Esophagus muscularis mucosa (tissue), 4 donors: ENCODE results near the gene PACSIN1.

Experiments
- EP300 ChIP-seq: sonication (generic); formaldehyde crosslinking; IDR thresholded peaks from one replicate; pipeline ENCODE4 v1.6.1; 2017; ENCODE audit warnings: antibody characterized with exemption
- POLR2A ChIP-seq: fragments of 450-650 bp; IDR thresholded peaks from one replicate; pipeline ENCODE4 v1.6.1; 2017; ENCODE audit warnings: antibody characterized with exemption, moderate library complexity, mild to moderate bottlenecking, low read depth
- POLR2AphosphoS5 ChIP-seq, 2 donors: sonication (generic); formaldehyde crosslinking; IDR thresholded peaks; one replicate each; pipeline ENCODE4 v1.6.1; 2017; ENCODE audit warnings: antibody characterized with exemption in 2 of 2
- TF ChIP-seq, protein P1 (sequence below), 3 experiments: fragments of 200-600 bp in 2 of 3; fragments of 450-650 bp in 1 of 3; sonication (generic) in 2 of 3; IDR thresholded peaks; one replicate each; pipeline ENCODE4 v1.5.1; 2017 to 2019; ENCODE audit warnings: antibody characterized with exemption in 3 of 3, mild to moderate bottlenecking in 2 of 3, moderate library complexity in 1 of 3

DNA sequence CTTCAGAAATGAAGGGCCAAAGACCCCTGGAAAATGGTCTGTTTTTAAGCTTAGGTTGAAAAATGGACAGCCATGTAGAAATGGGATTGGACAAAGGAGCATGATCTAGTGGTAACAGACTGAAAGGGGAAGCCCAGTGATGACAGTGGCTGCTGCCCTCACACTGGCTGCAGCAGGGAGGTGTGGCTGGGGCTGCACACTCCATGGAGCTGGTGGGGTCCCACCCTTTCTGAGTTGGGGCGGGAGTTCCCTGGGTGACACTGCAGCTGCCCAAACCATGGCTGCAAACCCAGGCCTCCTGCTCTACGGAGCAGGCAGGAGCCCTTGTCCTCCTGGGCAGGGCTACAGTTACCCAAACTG, 8.5 kb upstream of the PACSIN1 start:
- no peak for TF ChIP-seq POLR2A
- TF ChIP-seq, protein P1, sequence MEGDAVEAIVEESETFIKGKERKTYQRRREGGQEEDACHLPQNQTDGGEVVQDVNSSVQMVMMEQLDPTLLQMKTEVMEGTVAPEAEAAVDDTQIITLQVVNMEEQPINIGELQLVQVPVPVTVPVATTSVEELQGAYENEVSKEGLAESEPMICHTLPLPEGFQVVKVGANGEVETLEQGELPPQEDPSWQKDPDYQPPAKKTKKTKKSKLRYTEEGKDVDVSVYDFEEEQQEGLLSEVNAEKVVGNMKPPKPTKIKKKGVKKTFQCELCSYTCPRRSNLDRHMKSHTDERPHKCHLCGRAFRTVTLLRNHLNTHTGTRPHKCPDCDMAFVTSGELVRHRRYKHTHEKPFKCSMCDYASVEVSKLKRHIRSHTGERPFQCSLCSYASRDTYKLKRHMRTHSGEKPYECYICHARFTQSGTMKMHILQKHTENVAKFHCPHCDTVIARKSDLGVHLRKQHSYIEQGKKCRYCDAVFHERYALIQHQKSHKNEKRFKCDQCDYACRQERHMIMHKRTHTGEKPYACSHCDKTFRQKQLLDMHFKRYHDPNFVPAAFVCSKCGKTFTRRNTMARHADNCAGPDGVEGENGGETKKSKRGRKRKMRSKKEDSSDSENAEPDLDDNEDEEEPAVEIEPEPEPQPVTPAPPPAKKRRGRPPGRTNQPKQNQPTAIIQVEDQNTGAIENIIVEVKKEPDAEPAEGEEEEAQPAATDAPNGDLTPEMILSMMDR (IDR thresholded peaks at IDR 0.05): no peak
- no peak for TF ChIP-seq EP300
- TF ChIP-seq POLR2AphosphoS5 (IDR thresholded peaks at IDR 0.05): no peak
